ENCODE data around the gene PPFIBP2.

GRCh38 chr11:7515447-7515886, 1.7 kb downstream of the PPFIBP2 start:
- no peak for TF ChIP-seq CTCF (conservative IDR thresholded peaks at IDR 0.05)
- TF ChIP-seq EZH2 (IDR thresholded peaks at IDR 0.05; ENCODE audit: low read depth), result no peak
